Stimulated activated naive CD4-positive, alpha-beta T cell (primary cell): ENCODE results near the gene THADA.

Experiments used
- DNase-seq, 6 experiments: peaks; one replicate each; lab custom pipeline; 2025; lab: John Stamatoyannopoulos, UW

Gene THADA

GRCh38 chr2:43445781-43446180 is 150.1 kb downstream of the THADA start:
- DNase-seq: no peak

- no peak for DNase-seq
These were observed 150.7 kb downstream of the THADA start for GRCh38 chr2:43444989-43445645.

- DNase-seq: no peak
These were observed 152.6 kb downstream of the THADA start for GRCh38 chr2:43443282-43443681.

DNA sequence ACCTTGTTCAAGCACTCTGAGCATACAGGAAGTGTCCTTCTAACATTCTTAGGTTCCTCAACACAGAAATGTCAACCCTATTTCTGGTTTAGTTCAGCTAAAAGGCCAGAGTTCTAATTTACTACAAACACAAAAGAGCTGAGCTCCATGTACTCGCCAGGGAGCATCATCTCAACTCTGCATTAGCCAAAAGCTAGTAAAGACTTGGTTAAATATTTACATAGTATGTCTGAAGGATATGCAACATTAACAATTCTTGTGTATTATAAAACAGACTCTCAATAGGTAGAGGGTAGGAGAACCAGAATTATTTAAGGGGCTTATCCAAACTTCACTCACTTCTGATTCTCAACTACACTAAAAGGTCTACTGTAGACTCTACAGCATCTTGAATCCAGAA is 154.6 kb downstream of the THADA start:
- DNase-seq: no peak

DNA sequence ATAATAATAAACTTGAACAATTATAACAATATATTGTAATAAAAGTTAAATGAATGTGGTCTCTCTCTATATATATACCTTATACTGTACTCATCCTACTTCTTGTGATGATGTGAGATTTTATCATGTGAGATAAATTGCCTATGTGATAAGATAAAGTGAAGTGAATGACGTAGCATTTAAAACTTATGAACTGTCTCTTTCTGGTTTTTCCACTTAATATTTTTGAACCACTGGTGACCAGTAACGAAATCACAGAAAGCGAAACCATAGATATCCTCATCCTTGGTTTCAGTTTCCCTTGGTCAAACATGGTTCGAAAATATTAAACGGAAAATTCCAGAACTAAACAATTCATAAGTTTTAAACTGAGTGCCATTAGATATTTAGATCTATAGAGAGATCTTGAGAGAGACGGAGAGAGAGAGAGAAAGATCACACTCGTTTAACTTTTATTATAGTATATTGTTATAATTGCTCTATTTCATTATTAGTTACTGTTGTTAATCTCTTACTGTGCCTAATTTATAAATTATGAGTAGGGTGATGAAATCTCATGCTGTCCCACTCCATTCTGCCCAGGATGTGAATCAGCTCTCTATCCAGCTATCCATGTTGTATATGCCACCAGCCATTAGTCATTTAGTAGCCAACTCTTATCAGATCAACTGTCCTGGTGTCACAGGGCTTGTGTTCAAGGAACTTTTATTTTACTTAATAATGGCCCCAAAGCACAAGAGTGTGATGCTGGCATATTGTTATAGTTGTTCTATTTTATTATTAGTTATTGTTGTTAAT is 156.8 kb downstream of the THADA start:
- DNase-seq: no peak

- no peak for DNase-seq
These were observed 157.5 kb downstream of the THADA start for GRCh38 chr2:43438342-43438741.

DNA sequence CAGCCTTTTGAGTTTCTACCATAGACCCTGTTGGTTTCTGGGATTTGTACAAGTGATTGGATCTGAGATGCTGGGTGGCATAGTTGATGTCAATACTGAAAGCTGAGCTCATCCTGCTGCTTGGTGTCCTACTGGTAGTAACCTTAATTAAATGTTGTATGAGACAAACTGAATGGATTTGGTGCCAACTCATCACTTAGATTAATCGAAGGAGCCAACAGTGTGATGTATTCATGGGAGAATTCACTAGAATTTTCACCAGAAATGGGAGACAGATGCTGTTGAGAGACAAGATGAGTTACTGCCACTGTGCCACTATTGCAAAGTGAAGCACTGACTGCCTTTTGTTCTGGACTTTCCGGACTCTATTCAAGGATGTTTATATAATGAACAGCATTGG is 158.5 kb downstream of the THADA start:
- DNase-seq: no peak

DNA sequence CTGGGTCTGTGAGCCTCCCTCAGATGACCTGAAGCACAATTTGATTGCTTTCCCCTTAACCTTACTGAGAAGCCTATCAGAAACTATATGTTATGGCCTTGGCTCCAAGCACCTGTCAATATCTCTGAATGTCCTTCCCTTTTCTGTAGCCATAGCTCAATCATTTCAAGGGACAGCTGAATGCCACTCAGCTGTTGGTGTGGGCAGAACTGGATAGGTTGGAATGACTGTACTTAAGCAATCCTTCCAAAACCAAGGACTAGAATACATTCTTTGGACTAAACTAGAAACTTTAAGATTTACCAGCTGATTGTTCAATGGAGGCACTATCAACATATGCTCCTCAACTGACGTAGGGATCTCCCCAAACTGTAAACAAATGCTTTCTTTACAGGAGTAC is 159.4 kb downstream of the THADA start:
- no peak for DNase-seq

GRCh38 chr2:43435746-43436145 is 160.1 kb downstream of the THADA start:
- DNase-seq: no peak

DNA sequence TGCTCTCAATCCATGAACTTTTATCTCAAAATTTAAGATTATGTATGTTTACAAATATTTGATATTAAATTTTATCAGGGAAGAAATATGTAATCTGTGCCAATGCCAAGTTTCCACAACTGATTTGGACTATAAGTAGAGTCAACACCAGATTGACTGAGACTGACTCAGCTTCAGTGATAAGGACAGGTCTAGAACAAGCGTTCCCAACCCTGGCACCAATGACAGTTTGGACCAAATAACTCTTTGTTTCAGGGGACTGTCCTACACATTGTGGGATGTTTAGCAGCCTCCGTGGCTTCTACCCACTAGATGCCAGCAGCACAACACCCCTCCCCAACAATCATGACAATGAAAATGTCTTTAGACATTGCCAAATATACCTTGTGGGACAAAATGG is 165.3 kb downstream of the THADA start:
- no peak for DNase-seq

GRCh38 chr2:43429369-43429768 is 166.5 kb downstream of the THADA start:
- DNase-seq: no peak

DNA sequence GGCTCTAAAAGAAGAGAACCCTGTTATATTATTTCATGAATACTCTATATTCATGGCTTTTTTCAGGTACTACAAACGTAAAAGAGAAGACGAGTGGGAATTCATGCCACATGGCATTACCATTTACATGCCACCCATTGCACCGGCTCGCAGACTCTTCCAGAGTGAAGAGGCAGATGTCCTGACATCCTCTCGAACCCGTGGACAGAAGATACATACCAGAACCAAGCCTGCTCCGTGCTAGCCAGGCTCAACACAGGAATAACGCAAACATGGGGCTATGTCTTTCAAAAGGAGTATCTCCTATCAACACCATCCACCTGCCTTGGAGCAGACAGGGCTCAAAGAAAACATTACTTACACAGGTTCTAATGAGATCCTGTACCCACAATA is 168.8 kb downstream of the THADA start:
- DNase-seq: no peak

- no peak for DNase-seq
These were observed 169.4 kb downstream of the THADA start for GRCh38 chr2:43426305-43427031.

DNA sequence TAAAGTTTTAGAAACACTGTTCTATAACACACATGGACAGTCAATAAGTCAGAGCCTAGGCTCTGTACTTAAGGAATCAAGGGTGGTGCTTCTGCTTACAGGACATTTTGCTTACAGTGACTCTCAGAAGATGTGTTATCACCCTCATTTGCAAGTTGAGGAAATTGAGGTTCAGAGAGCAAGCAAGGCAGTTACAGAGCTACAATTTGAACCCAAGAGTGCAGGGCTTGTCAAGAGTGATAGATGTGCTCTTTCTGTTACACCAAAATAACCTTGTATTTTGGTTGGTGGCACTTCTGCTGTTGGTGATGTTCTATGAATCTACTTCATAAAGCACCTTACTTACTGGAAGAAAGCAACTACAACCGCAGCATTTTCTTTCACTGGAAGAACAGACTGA is 170.2 kb downstream of the THADA start:
- DNase-seq: no peak

GRCh38 chr2:43424262-43425207 is 171.3 kb downstream of the THADA start:
- DNase-seq: no peak

- DNase-seq: no peak
These were observed 171.9 kb downstream of the THADA start for GRCh38 chr2:43423941-43424261.

DNA sequence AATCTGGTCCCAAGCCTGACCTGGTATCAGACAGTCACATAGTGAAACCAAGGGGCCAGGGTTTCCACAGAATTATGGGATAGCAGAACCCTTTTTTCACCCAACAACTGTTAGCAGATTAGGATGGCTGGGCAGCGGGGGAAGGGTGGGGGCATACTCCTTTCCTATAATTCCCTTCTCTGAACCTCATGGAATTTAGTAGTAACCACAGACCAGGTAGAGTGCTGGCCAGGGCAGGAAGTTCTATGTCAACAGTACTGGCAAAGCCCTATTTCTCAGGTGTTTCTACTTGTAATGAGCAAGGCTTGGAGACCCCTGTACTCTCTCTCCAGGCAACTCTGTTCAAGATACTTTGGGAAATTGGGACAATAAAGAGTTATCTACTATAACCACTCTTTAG is 174.6 kb downstream of the THADA start:
- DNase-seq: no peak

DNA sequence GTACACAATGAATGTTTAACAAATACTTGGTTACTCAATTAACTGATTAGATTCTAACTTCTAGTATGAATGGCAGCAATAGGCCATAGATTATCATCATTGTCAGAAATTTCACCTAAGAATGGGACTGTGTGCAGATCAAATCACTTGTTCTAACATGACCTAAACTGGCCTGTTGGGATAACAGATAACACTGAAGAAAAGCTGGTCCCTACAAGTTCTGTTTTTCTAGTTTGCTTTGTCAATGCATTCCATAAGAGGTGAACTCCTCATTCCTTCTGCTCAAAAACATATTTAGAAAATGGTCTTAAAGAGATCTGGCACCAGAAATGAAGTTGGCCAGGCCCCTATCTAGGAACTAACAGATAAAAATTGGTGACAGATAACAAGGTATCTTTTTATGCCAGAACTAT is 175.4 kb downstream of the THADA start:
- DNase-seq: no peak

DNA sequence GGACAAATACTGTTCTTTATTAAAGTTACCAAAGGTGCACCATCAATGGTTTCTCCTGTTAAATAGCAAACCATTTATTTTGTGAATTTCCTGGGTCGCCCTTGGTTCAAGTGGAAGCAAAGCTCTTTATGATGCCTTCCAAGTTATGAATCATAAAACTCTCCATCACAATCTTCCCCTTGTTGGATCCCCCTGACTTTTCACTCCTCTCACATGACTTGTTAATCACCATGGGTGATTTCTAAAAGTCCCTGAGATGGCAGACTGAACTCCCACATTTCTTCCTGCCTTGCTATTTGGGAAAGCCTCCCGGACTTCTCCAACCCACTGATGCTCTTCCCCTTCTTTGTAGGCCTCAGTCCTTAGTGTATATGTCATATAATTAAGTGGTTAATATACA is 176.0 kb downstream of the THADA start:
- no peak for DNase-seq

DNA sequence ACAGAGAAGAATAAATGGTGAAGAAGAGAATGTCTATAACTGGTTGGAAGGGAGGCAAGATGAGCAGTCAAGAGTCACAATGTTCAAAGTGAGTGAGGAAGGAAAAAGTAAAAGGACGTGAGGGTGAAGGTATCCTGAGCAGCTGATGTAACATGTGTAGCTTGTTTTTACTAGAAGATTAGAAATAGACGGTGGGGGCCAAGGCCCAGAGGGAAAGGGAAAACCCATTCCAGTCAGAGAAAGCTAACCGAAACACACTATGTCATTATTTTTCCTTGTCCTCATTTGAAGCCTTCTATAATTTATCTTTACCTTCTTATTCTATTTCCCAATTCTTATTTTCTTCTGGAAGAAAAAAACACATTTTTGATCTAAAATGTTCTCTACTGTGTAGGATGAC is 176.6 kb downstream of the THADA start:
- no peak for DNase-seq

DNA sequence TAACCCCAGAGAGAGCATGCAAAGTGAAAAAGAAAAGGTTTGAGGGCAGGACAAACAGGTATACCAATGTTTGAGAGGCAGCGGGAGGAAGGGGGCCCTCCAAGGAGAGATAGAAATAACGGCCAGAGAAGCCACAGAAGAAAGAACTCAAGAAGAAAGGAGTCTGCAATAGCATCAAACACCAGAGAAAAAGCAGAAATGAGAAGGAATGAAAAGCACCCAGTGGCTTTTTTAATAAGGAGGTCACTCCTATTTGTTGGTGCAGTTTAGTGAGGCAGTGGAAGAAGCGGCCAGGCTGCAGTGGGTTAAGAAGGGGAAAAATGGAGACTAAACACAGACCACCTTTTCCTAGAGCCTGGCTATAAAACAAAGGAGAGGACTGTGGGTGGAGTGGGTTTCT is 177.2 kb downstream of the THADA start:
- no peak for DNase-seq

GRCh38 chr2:43417300-43417699 is 178.5 kb downstream of the THADA start:
- no peak for DNase-seq
